Dendritic cell treated with granulocyte-macrophage colony-stimulating factor and Interleukin-4, amounts not matched to agents 40 ng/mL and 50 ng/mL, for 4 days (primary cell): ENCODE data around the gene DYNAP.

ENCODE experiments used
- H3K27ac Mint-ChIP-seq: one replicate; pipeline ENCODE4 v1.8.0; 2022; ENCODE audit warnings: mild to moderate bottlenecking, mixed read lengths
- H3K27me3 Mint-ChIP-seq: one replicate; pipeline ENCODE4 v1.8.0; 2022; ENCODE audit warnings: mild to moderate bottlenecking, mixed read lengths
- H3K36me3 Mint-ChIP-seq: one replicate; pipeline ENCODE4 v1.8.0; 2022; ENCODE audit warnings: low read depth, mixed read lengths
- H3K4me1 Mint-ChIP-seq: one replicate; pipeline ENCODE4 v1.8.0; 2022; ENCODE audit warnings: low read depth, mixed read lengths
- H3K4me3 Mint-ChIP-seq: one replicate; pipeline ENCODE4 v1.8.0; 2022; ENCODE audit warnings: mild to moderate bottlenecking, moderate library complexity, mixed read lengths
- H3K9me3 Mint-ChIP-seq: one replicate; pipeline ENCODE4 v1.8.0; 2022; ENCODE audit warnings: mixed read lengths
- intact Hi-C: fragments of 100-400 bp; cut with micrococcal nuclease; formaldehyde crosslinking; loops from one replicate; pipeline ENCODE4 v1.15.0; 2022

Gene DYNAP, protein sequence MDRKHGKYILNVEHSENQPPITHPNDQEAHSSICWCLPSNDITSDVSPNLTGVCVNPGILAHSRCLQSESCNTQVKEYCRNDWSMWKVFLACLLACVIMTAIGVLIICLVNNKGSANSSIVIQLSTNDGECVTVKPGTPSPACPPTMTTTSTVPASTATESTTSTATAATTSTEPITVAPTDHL

DNA sequence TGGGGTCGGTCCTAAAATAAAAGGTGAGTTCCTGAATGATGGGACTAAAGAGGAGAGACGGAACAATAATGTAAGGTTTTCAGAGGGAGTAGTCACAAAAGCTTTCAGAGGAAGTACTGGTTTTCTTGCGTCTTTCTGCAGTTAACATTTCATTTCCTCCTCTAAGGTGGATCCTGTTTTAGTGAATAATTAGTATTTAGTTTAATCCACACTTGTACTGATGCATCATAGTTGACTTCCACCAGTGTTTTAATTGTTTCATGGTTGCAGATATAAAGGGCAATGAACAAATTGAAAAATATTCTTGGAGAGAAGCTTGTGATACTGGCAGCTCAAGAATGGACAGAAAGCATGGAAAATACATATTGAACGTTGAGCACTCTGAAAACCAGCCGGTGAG is at the start of gene DYNAP:
DYNAP (plus strand) TSS at position 301 of the 400 bp plus-strand sequence; CDS start at position 339, 38 bp downstream.
- no peaks in the 10 kb centered on the region for H3K36me3 Mint-ChIP-seq
- no peak within 1 kb of the TSS for H3K27ac Mint-ChIP-seq
- H3K4me1 Mint-ChIP-seq = no peaks in the 10 kb centered on the region
- intact Hi-C loops = no loop called here
- H3K27me3 Mint-ChIP-seq = no peaks in the 10 kb centered on the region
- H3K4me3 Mint-ChIP-seq = no peak within 1 kb of the TSS
- no peaks in the 10 kb centered on the region for H3K9me3 Mint-ChIP-seq

DNA sequence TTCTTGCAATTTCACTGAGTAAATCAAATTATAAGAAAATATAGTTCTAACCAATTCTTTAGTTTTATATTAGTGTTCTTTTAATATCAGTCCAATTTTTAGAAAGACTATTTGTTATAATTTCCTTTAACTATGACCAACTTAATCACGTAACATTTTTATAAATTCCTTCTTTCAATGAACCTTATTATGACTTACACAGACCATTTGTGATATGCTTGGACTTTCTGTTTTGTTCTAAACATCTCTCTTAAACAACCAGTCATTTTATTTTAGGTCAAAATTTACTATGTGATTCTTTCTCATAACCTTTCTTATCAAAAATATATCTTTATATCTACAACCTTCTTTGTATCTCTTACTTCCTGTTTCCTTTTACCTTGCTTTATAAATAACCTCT is 39.5 kb upstream of the DYNAP start:
- Mint-ChIP-seq H3K27ac (no peak overlapping the region), H3K36me3 (no peaks in the 10 kb centered on the region), H3K9me3 (no peaks in the 10 kb centered on the region), H3K4me3 (no peak overlapping the region), H3K4me1 (no peaks in the 10 kb centered on the region), H3K27me3 (peaks cover 1% of the 10 kb centered on the region)
- intact Hi-C loops = no loop called here

DNA sequence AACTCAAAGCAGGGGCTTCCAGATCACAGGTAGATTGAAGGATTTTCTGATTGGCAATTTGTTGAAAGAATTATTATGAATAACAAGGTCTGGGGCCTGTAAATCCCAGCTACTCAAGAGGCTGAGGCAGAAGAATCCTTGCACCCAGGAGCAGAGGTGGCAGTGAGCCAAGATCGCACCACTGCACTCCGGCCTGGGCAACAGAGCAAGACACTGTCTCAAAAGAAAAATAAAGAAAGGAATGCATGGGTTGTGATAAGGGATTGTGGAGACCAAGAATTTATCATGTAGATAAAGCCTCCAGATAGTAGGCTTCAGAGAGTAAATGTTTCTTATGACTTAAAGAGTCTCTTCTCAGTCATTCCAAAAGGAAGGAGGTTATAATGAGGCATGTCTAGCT is 35.8 kb upstream of the DYNAP start:
- H3K27ac Mint-ChIP-seq = no peak overlapping the region
- no peak overlapping the region for H3K4me3 Mint-ChIP-seq
- no peaks in the 10 kb centered on the region for H3K36me3 Mint-ChIP-seq
- H3K27me3 Mint-ChIP-seq = peaks cover 2% of the 10 kb centered on the region
- intact Hi-C loops = no loop called here
- no peaks in the 10 kb centered on the region for H3K4me1 Mint-ChIP-seq
- no peaks in the 10 kb centered on the region for H3K9me3 Mint-ChIP-seq

DNA sequence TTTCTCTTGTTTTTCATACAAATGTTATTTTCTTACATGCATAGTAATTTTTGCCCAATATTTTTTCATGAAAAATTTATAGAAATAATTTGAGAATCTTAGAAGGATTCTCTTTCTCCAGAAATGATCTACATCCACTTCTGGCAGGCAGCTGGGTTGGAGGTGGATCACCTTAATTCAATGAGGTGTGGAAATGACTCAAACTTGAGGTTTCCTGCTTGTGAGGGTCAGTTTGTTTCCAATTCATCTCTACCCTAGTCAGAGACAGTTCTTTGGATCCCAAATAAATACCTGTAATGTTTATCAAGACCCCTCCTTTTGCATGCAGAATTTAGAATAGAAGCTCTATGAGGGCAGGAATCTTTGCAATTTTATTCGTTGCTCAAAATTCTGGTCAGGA is 35.0 kb upstream of the DYNAP start:
- Mint-ChIP-seq H3K9me3 (no peaks in the 10 kb centered on the region), H3K27me3 (peaks cover 2% of the 10 kb centered on the region), H3K4me1 (no peaks in the 10 kb centered on the region), H3K36me3 (no peaks in the 10 kb centered on the region), H3K4me3 (no peak overlapping the region), H3K27ac (no peak overlapping the region)
- intact Hi-C loops = no loop called here

DNA sequence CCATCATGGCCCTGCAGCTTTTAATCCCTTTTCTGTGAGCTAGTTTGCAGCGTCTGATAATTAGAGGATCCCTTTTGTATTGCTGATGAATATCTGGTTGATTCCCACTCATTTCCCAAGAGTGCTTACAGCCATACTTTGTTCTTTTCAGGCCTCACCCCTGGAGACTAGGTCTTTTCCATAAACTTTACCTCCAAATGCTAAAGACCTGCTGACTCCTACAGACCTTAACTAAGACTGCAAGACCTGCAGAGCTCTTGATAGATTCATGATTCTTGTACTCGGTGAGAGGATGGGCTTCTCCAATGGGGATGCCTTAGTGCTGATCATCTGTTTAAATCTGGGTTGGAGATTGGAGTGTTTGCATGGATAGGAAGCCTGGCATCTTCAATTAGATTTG is 33.1 kb upstream of the DYNAP start:
- no peaks in the 10 kb centered on the region for H3K9me3 Mint-ChIP-seq
- intact Hi-C loops = no loop called here
- no peak overlapping the region for H3K27ac Mint-ChIP-seq
- H3K4me1 Mint-ChIP-seq = no peaks in the 10 kb centered on the region
- H3K36me3 Mint-ChIP-seq = no peaks in the 10 kb centered on the region
- H3K4me3 Mint-ChIP-seq = no peak overlapping the region
- peaks cover 2% of the 10 kb centered on the region for H3K27me3 Mint-ChIP-seq

DNA sequence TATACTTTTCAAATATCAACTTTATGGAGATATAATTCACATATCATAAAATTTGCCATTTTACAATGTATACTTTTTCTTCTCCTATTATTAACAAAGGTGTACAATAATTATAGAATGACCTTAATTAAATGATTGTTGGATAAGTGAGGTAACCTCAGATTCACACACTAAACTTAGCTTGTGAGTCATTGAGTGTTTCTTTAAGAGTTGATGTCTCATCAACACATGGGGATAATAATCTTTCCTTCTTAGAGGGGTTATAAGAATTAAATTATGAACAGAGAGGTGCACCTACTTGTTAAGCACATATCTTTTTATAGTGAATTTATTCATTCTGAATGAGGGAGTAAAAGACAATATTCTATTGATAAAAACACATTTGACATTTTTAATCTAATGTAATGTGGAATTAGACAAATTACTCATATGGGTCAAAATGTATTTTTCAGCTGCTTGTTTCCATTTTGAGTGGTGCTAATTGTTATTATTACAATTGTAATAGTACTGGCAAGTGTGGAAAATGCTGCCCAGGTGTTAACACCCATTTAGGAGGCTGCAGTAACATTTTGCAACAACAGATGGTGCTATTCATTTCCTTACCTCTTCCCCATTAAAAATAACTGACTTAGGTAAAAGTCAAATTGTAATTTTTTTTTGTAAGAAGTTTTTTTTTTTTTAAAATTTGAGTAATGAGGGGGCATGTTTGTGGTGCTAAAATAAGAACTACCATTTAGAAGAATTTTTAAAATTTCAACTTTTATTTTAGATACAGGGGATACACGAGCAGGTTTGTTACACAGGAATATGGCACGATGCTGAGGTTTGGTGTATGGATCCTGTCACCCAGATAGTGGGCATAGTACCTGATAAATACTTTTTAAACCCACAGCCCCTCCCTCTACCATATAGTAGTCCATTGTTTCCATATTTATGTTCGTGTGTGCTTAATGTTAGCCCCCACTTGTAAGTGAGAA is 32.1 kb upstream of the DYNAP start:
- Mint-ChIP-seq H3K36me3 (no peaks in the 10 kb centered on the region), H3K27ac (no peak overlapping the region), H3K27me3 (peaks cover 2% of the 10 kb centered on the region), H3K4me1 (no peaks in the 10 kb centered on the region), H3K9me3 (no peaks in the 10 kb centered on the region), H3K4me3 (no peak overlapping the region)
- intact Hi-C loops = loop anchor here (1.0 kb wide), 1 partner anchor 424 kb away; no protein-coding TSS in a partner anchor

DNA sequence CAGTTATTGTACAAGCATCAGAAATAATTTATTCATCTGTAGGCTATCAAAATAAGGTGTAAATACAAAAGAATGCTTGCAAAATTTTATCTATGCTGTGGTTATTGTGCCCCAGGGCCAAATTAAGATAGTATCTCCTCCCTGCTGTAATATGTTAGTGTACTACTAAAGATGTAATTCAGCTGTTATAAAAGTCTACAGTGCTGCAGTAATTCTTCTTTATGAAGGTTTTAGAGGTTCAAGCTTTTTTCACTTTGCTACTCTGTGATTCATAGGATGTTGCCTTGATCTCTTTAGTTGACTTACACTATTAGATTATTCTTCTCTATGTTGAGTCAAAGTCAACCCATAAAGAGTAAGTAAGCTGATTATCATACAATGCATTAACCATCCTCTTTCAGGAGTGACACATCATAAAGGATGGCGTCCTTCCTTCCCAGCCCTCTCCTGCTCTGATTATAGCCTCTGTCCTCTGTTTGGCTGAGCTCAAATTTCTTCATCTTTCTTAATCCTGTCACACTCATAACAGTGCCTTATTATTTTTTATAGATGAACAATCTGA is 29.3 kb upstream of the DYNAP start:
- Mint-ChIP-seq H3K27me3 (peaks cover 1% of the 10 kb centered on the region), H3K4me3 (no peak overlapping the region), H3K36me3 (no peaks in the 10 kb centered on the region), H3K9me3 (no peaks in the 10 kb centered on the region), H3K4me1 (no peaks in the 10 kb centered on the region), H3K27ac (no peak overlapping the region)
- intact Hi-C loops = no loop called here

DNA sequence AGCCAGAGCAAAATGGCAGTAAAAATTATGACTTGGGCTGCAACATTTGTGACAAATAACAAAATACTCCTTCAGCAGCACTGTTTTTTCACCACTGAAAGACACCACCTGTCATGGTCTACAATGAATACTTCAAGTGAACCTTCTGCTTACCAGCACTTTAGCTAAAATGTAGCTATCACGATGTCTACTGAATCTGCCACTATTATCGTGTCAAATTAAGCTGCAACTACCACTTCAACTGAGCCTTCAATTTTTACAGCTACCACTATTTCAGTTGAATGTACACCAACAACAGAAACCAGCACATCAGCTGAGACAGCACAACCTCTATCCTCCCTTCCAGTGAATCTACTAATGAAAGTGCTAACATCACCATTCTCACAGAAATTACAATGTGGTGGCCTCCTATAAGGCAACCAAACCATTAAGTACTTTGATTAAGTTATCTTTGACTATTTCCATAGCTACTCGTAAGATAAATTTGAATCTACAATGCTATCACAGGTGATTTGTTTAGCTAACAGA is 10.8 kb upstream of the DYNAP start:
- Mint-ChIP-seq H3K4me1 (no peaks in the 10 kb centered on the region), H3K4me3 (no peak overlapping the region), H3K27ac (no peak overlapping the region), H3K36me3 (no peaks in the 10 kb centered on the region), H3K9me3 (no peaks in the 10 kb centered on the region), H3K27me3 (no peaks in the 10 kb centered on the region)
- intact Hi-C loops = no loop called here

DNA sequence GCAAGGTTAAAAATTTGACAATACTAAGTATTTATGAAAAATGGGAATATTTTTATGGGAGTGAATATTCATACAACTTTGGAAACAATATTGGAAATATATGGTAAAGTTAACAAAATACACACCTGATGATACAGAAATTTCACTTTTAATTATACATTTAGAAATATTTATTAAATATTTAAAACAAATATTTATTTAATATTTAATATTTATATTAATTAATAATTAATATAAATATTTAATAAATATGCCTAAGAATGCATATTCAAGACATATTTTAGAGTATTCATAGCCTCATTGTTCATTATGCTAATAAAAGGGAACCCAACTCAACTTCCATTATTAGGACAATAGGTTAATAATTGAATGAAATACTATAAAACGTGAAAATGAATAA is 7.0 kb upstream of the DYNAP start:
- no peaks in the 10 kb centered on the region for H3K9me3 Mint-ChIP-seq
- no peaks in the 10 kb centered on the region for H3K36me3 Mint-ChIP-seq
- no peaks in the 10 kb centered on the region for H3K27me3 Mint-ChIP-seq
- intact Hi-C loops = no loop called here
- H3K4me3 Mint-ChIP-seq = no peak overlapping the region
- H3K4me1 Mint-ChIP-seq = no peaks in the 10 kb centered on the region
- no peak overlapping the region for H3K27ac Mint-ChIP-seq

DNA sequence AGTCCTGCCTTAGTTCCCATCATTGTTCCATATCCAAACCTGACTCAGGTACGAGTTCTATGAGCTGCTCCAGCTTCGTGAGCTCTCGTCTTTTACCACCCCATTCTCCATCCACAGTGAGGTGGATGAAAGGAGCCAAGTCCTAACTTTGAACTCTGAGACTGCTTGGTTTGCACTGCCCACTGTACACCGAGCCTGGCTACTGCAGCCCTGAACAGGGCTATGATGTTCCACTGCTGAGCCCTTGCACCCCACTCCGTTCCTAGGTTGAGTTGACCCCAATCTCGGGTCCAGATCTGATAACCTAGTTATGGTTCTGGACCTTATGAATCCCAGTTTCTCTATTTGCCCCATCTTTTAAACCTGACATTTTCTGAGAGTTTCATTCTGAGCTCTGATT is 5.3 kb upstream of the DYNAP start:
- Mint-ChIP-seq H3K4me1 (no peaks in the 10 kb centered on the region), H3K27ac (no peak overlapping the region), H3K36me3 (no peaks in the 10 kb centered on the region), H3K9me3 (no peaks in the 10 kb centered on the region), H3K4me3 (no peak overlapping the region), H3K27me3 (no peaks in the 10 kb centered on the region)
- intact Hi-C loops = no loop called here

DNA sequence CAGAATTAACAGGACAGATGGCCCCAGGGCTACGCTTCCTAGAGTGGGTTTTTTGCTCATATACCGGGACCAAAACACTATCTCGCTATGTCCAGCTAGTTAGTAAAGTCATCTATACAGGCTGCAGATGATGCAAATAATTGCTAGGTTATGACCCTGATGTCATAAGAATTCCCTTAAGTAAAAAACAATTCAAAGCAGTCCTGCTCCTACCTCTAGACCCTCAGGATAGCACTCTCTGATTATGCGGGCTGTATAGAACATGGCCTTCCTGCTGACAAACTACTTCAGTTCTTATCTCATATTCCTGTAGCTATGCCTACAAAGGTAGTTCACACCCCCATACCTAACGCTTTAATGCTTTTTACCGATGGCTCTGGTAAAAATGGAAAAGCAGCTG is 13.2 kb downstream of the DYNAP start:
- Mint-ChIP-seq H3K4me3 (no peak overlapping the region), H3K4me1 (no peaks in the 10 kb centered on the region), H3K27ac (no peak overlapping the region), H3K36me3 (no peaks in the 10 kb centered on the region), H3K27me3 (no peaks in the 10 kb centered on the region), H3K9me3 (no peaks in the 10 kb centered on the region)
- intact Hi-C loops = no loop called here

DNA sequence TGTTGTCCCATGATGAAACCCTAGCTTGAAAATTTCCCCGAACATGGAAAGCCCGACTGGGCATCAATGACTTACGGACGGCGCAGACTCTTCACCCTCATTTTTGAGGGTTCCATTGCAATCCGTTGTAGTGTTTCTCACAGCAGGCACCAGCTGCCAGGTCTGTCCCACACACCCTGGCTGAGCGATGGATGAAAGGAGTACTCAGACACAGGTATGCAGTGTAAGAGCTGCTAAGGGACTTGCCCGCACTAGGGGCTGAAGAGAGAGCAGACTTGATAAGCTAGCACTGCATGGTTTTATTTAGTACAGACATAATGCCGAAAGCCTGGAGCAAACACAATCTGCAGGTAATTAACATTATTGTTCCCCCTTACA is 15.8 kb downstream of the DYNAP start:
- H3K36me3 Mint-ChIP-seq = no peaks in the 10 kb centered on the region
- H3K27me3 Mint-ChIP-seq = no peaks in the 10 kb centered on the region
- intact Hi-C loops = no loop called here

DNA sequence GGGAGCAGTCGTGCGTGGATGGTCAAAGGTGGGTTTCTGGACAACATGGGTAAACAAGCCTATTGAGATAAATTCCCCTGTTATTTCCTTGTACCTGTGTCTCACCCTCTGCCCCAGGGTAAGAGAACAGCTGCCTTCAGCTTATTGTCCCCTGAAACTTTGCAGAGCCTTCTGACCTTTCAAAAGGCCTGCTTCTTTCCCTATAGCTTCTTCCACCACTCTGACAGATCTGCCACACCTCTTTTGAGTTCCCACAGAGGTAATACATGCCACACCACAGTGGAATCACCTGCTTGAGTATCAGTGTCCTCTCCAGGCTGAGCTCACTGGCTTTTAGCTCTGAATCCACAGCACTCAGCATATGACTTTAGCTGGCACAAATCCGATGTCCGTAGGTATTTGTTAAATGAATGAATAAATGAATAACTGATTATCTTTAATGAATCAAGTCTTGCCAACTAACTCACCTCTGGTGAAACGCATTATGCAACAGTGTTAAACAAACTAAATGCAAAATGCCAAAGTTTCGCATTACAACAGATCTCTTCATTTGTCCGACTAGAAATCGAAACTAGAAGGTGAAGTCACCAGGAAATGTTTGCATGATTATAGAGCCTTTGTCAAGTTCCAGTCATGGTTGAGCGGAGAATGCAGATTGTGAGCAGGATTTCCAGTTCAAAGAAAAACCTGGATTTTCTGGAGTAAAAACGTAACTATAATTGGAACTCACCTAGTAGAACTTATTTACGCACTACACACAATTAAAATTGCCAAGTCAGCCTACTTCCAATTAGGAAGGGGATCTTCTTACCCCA is 16.4 kb downstream of the DYNAP start:
- intact Hi-C loops = no loop called here
- H3K9me3 Mint-ChIP-seq = no peaks in the 10 kb centered on the region
- no peak overlapping the region for H3K4me3 Mint-ChIP-seq
- no peaks in the 10 kb centered on the region for H3K36me3 Mint-ChIP-seq
- no peaks in the 10 kb centered on the region for H3K27me3 Mint-ChIP-seq
- H3K4me1 Mint-ChIP-seq = no peaks in the 10 kb centered on the region
- no peak overlapping the region for H3K27ac Mint-ChIP-seq

More for the DNA sequence above, 15.8 kb downstream of the DYNAP start:
- no peaks in the 10 kb centered on the region for H3K9me3 Mint-ChIP-seq
- no peak overlapping the region for H3K4me3 Mint-ChIP-seq
- no peaks in the 10 kb centered on the region for H3K4me1 Mint-ChIP-seq
- H3K27ac Mint-ChIP-seq = no peak overlapping the region
